ENCODE data around the gene COL21A1.

DNA sequence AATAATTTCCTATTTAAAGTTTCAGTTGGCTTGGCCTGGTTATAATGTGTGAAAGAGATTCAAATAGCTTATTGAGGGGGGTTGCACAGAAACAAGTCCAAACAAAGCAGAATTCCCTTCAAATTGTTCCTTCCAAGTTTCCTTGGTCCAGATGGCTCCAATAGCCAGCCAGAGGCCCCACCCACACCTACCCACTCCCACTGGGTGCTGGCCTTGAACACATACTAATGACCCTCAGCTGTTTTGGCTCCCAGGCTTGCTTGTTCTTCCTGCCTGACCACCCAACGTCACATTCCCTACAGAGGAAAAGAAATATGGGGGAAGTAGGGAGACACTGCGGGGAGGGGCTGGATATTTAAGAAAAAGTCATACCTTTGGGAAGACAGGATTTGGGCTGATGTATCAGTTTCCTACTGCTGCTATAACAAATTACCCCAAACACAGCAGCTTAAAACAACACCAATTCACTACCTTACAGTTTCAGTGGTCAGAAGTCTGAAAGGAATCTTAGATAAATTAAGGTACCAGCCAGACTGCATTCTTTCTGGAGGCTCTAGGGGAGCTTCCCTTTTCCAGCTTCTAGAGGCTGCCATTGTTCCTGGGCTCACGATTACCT, 95.7 kb downstream of the COL21A1 start:
- TF ChIP-seq, protein P1, sequence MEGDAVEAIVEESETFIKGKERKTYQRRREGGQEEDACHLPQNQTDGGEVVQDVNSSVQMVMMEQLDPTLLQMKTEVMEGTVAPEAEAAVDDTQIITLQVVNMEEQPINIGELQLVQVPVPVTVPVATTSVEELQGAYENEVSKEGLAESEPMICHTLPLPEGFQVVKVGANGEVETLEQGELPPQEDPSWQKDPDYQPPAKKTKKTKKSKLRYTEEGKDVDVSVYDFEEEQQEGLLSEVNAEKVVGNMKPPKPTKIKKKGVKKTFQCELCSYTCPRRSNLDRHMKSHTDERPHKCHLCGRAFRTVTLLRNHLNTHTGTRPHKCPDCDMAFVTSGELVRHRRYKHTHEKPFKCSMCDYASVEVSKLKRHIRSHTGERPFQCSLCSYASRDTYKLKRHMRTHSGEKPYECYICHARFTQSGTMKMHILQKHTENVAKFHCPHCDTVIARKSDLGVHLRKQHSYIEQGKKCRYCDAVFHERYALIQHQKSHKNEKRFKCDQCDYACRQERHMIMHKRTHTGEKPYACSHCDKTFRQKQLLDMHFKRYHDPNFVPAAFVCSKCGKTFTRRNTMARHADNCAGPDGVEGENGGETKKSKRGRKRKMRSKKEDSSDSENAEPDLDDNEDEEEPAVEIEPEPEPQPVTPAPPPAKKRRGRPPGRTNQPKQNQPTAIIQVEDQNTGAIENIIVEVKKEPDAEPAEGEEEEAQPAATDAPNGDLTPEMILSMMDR (IDR thresholded peaks at IDR 0.05): no peak
- TF ChIP-seq JUNB (IDR thresholded peaks at IDR 0.05) (no peak), POLR2A (IDR thresholded peaks at IDR 0.05; ENCODE audit: low read length) (no peak), ZSCAN20 (CRISPR knock-in tag; IDR thresholded peaks at IDR 0.05) (no peak), RAD21 (conservative IDR thresholded peaks at IDR 0.05 in 1 of 2, IDR thresholded peaks at IDR 0.05 in 1 of 2) (no peak), FOSB (CRISPR knock-in tag; IDR thresholded peaks at IDR 0.05) (no peak)
